ENCODE results near the gene WDR93.

Gene WDR93

GRCh38 chr15:89769366-89769765 lies 78.8 kb downstream of the WDR93 start:
- DNase-seq (ENCODE audit: low read depth) = no peak
- TF ChIP-seq CTCF (IDR thresholded peaks at IDR 0.05; ENCODE audit: control insufficient read depth, insufficient read depth, low read depth, low read length, missing control alignments) = no peak
- H3K4me3 ChIP-seq (ENCODE audit: control insufficient read depth, low read depth, low read length) = no peak overlapping the region

- DNase-seq (ENCODE audit: low read depth) = no peak
- no peak for TF ChIP-seq CTCF (IDR thresholded peaks at IDR 0.05; ENCODE audit: control insufficient read depth, insufficient read depth, low read depth, low read length, missing control alignments)
- H3K4me3 ChIP-seq (ENCODE audit: control insufficient read depth, low read depth, low read length) = no peak overlapping the region
Observed at GRCh38 chr15:89770041-89770440, 79.4 kb downstream of the WDR93 start.

- no peak for TF ChIP-seq CTCF (IDR thresholded peaks at IDR 0.05; ENCODE audit: control insufficient read depth, insufficient read depth, low read depth, low read length, missing control alignments)
Observed at GRCh38 chr15:89772932-89773583, 82.4 kb downstream of the WDR93 start.

GRCh38 chr15:89774492-89774891 lies 83.9 kb downstream of the WDR93 start:
- TF ChIP-seq CTCF (IDR thresholded peaks at IDR 0.05; ENCODE audit: control insufficient read depth, insufficient read depth, low read depth, low read length, missing control alignments) = no peak
- DNase-seq (ENCODE audit: low read depth) = no peak
- H3K4me3 ChIP-seq (ENCODE audit: control insufficient read depth, low read depth, low read length) = no peak overlapping the region

More at GRCh38 chr15:89772932-89773583, 82.4 kb downstream of the WDR93 start:
- H3K4me3 ChIP-seq (ENCODE audit: control insufficient read depth, low read depth, low read length) = no peak overlapping the region
- DNase-seq (ENCODE audit: low read depth) = no peak

GRCh38 chr15:89775815-89776214 lies 85.2 kb downstream of the WDR93 start:
- no peak for DNase-seq (ENCODE audit: low read depth)
- TF ChIP-seq CTCF (IDR thresholded peaks at IDR 0.05; ENCODE audit: control insufficient read depth, insufficient read depth, low read depth, low read length, missing control alignments) = no peak
- H3K4me3 ChIP-seq (ENCODE audit: control insufficient read depth, low read depth, low read length) = peak overlapping the region; percentile 25

- peak; percentile 39 for TF ChIP-seq CTCF (IDR thresholded peaks at IDR 0.05; ENCODE audit: control insufficient read depth, insufficient read depth, low read depth, low read length, missing control alignments)
Observed at GRCh38 chr15:89776274-89777072, 85.9 kb downstream of the WDR93 start, which contains the start of gene MESP2. TSS of gene MESP2 (plus strand) at chr15:89776332. CDS start at chr15:89776358, 26 bp downstream.

More at GRCh38 chr15:89776274-89777072, 85.9 kb downstream of the WDR93 start, which contains the start of gene MESP2:
- peak within 1 kb of the TSS; percentile 25 for H3K4me3 ChIP-seq (ENCODE audit: control insufficient read depth, low read depth, low read length)
- DNase-seq (ENCODE audit: low read depth) = no peak

All from AG09309 (cell line).